Osteocyte (in vitro differentiated cells): ENCODE data around the gene ASTN2. TPM values are rescaled to one million over a fixed set of nuclear protein-coding genes. Genes with fewer than 3 reads are reported as not detected.

ENCODE experiments used
- DNase-seq: peaks from one replicate; pipeline ENCODE4 v3.0.0; 2021; ENCODE audit warnings: mixed read lengths; ENCODE audit not compliant: unreplicated experiment; ENCODE audit errors: extremely low spot score
- H3K27ac Mint-ChIP-seq: one replicate; pipeline ENCODE4 v1.8.0; 2021; ENCODE audit warnings: mild to moderate bottlenecking, mixed read lengths; ENCODE audit not compliant: unreplicated experiment
- H3K27me3 Mint-ChIP-seq: one replicate; pipeline ENCODE4 v1.8.0; 2021; ENCODE audit warnings: mixed read lengths; ENCODE audit not compliant: unreplicated experiment
- H3K36me3 Mint-ChIP-seq: one replicate; pipeline ENCODE4 v1.8.0; 2021; ENCODE audit warnings: mixed read lengths; ENCODE audit not compliant: unreplicated experiment
- H3K4me1 Mint-ChIP-seq: one replicate; pipeline ENCODE4 v1.8.0; 2021; ENCODE audit warnings: mixed read lengths; ENCODE audit not compliant: unreplicated experiment
- H3K4me3 Mint-ChIP-seq: one replicate; pipeline ENCODE4 v1.8.0; 2021; ENCODE audit warnings: mild to moderate bottlenecking, moderate library complexity, mixed read lengths; ENCODE audit not compliant: unreplicated experiment
- H3K9me3 Mint-ChIP-seq: one replicate; pipeline ENCODE4 v1.8.0; 2021; ENCODE audit warnings: mixed read lengths; ENCODE audit not compliant: unreplicated experiment
- total RNA-seq: library from RNA; stranded (reverse); gene quantifications from 2 replicates; pipeline ENCODE4 v1.2.1, GENCODE V29; 2021
- TF ChIP-seq, protein P1 (sequence below): fragments of 200-600 bp; sonication (generic); IDR thresholded peaks from 2 replicates; pipeline ENCODE4 v1.5.0; 2021; ENCODE audit warnings: antibody characterized with exemption, mild to moderate bottlenecking, moderate library complexity

Gene ASTN2
- total RNA-seq, 1 donor from 2014 or later, result 2.3 TPM

- H3K36me3 Mint-ChIP-seq, result peaks cover 80% of the 10 kb centered on the region
Observed at GRCh38 chr9:116395699-116396037, 1019.2 kb downstream of the ASTN2 start.

GRCh38 chr9:116394894-116395698 lies 1019.8 kb downstream of the ASTN2 start:
- Mint-ChIP-seq H3K4me1 (peaks cover 5% of the 10 kb centered on the region), H3K4me3 (no peak overlapping the region), H3K27ac (peak overlapping the region; percentile 54), H3K27me3 (no peaks in the 10 kb centered on the region), H3K9me3 (no peaks in the 10 kb centered on the region), H3K36me3 (peaks cover 83% of the 10 kb centered on the region)
- no peak for DNase-seq
- TF ChIP-seq, protein P1, sequence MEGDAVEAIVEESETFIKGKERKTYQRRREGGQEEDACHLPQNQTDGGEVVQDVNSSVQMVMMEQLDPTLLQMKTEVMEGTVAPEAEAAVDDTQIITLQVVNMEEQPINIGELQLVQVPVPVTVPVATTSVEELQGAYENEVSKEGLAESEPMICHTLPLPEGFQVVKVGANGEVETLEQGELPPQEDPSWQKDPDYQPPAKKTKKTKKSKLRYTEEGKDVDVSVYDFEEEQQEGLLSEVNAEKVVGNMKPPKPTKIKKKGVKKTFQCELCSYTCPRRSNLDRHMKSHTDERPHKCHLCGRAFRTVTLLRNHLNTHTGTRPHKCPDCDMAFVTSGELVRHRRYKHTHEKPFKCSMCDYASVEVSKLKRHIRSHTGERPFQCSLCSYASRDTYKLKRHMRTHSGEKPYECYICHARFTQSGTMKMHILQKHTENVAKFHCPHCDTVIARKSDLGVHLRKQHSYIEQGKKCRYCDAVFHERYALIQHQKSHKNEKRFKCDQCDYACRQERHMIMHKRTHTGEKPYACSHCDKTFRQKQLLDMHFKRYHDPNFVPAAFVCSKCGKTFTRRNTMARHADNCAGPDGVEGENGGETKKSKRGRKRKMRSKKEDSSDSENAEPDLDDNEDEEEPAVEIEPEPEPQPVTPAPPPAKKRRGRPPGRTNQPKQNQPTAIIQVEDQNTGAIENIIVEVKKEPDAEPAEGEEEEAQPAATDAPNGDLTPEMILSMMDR, result no peak

More at GRCh38 chr9:116395699-116396037, 1019.2 kb downstream of the ASTN2 start:
- no peaks in the 10 kb centered on the region for H3K27me3 Mint-ChIP-seq
- no peak for DNase-seq
- no peaks in the 10 kb centered on the region for H3K9me3 Mint-ChIP-seq
- no peak overlapping the region for H3K27ac Mint-ChIP-seq
- no peak overlapping the region for H3K4me3 Mint-ChIP-seq
- H3K4me1 Mint-ChIP-seq, result peaks cover 4% of the 10 kb centered on the region
- TF ChIP-seq, protein P1, result no peak

DNA sequence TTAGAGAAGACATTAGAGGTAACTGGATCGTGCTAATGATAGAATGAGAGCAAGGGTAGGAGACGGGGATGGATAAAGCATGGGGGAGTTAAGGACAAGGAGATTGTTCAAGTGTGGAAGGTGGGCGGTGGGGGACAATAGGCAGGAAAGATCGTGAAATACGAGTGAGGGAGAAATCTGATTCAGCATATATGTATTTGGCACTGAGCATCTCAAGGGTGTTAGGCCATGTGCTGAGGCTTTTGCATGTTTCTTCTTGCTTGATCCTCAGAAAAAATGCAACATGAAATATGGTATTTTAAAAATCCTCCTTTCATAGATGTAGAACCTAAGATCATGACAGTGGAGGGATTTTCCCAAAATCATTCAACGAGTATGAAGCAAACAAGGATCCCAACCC lies 1020.8 kb downstream of the ASTN2 start:
- DNase-seq, result no peak
- H3K27me3 Mint-ChIP-seq, result no peaks in the 10 kb centered on the region
- H3K4me1 Mint-ChIP-seq, result peaks cover 8% of the 10 kb centered on the region
- H3K27ac Mint-ChIP-seq, result no peak overlapping the region
- H3K4me3 Mint-ChIP-seq, result no peak overlapping the region
- H3K9me3 Mint-ChIP-seq, result no peaks in the 10 kb centered on the region
- TF ChIP-seq, protein P1, result no peak
- peaks cover 88% of the 10 kb centered on the region for H3K36me3 Mint-ChIP-seq

- Mint-ChIP-seq H3K27me3 (no peaks in the 10 kb centered on the region), H3K4me3 (no peak overlapping the region), H3K27ac (no peak overlapping the region), H3K36me3 (peaks cover 87% of the 10 kb centered on the region), H3K9me3 (no peaks in the 10 kb centered on the region), H3K4me1 (peaks cover 10% of the 10 kb centered on the region)
- TF ChIP-seq, protein P1, result no peak
- no peak for DNase-seq
Observed at GRCh38 chr9:116393198-116393597, 1021.7 kb downstream of the ASTN2 start.

GRCh38 chr9:116391306-116391900 lies 1023.5 kb downstream of the ASTN2 start:
- H3K27me3 Mint-ChIP-seq, result no peaks in the 10 kb centered on the region
- H3K27ac Mint-ChIP-seq, result peak overlapping the region; percentile 47
- no peak overlapping the region for H3K4me3 Mint-ChIP-seq
- peaks cover 88% of the 10 kb centered on the region for H3K36me3 Mint-ChIP-seq
- H3K4me1 Mint-ChIP-seq, result peaks cover 15% of the 10 kb centered on the region
- H3K9me3 Mint-ChIP-seq, result no peaks in the 10 kb centered on the region
- TF ChIP-seq, protein P1, result no peak
- no peak for DNase-seq
